PC-9 (cell line): ENCODE measurements around the gene GALNT7. TPM values are rescaled to one million over a fixed set of nuclear protein-coding genes. Genes with fewer than 3 reads are reported as not detected.

Experiments used
- BruUV-seq: library from RNA; stranded (reverse); fragments of 400-500 nt; replicated peaks from 2 replicates; lab custom pipeline; 2021; lab: Mats Ljungman, UMichigan
- CTCF ChIA-PET: fragments of 300-600 bp; sonication (Branson Sonifier 250); formaldehyde crosslinking; loops from one replicate; lab custom pipeline; 2022; ENCODE audit warnings: antibody characterized with exemption; lab: Charles Lee
- POLR2A ChIA-PET: fragments of 300-600 bp; sonication (Branson Sonifier 250); formaldehyde crosslinking; loops from one replicate; lab custom pipeline; 2022; ENCODE audit warnings: antibody characterized with exemption; ENCODE audit not compliant: unreplicated experiment; lab: Charles Lee
- DNase-seq, 2 experiments: peaks; one replicate each; pipeline versions ENCODE4 v3.0.0 to v3.0.0-alpha.2; 2015 to 2022; ENCODE audit warnings: mixed read lengths in 1 of 2
- H2AFZ ChIP-seq: fragments of 200-600 bp; sonication (generic); 2 replicates; pipeline ENCODE4 v1.8.1; 2017; ENCODE audit warnings: antibody characterized with exemption
- H3F3A ChIP-seq: fragments of 200-600 bp; sonication (generic); 2 replicates; pipeline ENCODE4 v1.8.1; 2017; ENCODE audit warnings: antibody characterized with exemption, mild to moderate bottlenecking, low read depth; ENCODE audit not compliant: insufficient read depth
- H3K27ac ChIP-seq: fragments of 200-600 bp; sonication (generic); 2 replicates; pipeline ENCODE4 v1.6.1; 2016; ENCODE audit warnings: mixed run types
- H3K27me3 ChIP-seq: fragments of 200-600 bp; sonication (generic); 2 replicates; pipeline ENCODE4 v1.6.1; 2016; ENCODE audit warnings: low read depth, mixed run types; ENCODE audit not compliant: insufficient read depth
- H3K36me3 ChIP-seq: fragments of 200-600 bp; sonication (generic); 2 replicates; pipeline ENCODE4 v1.6.1; 2016; ENCODE audit warnings: low read depth, mixed run types
- H3K4me1 ChIP-seq: fragments of 200-600 bp; sonication (generic); replicated peaks from 2 replicates; pipeline ENCODE4 v1.6.1; 2016; ENCODE audit warnings: mixed run types; ENCODE audit not compliant: insufficient read depth
- H3K4me2 ChIP-seq: fragments of 200-600 bp; sonication (generic); 2 replicates; pipeline ENCODE4 v1.6.1; 2017; ENCODE audit warnings: mixed run types
- H3K4me3 ChIP-seq: fragments of 200-600 bp; sonication (generic); 2 replicates; pipeline ENCODE4 v1.6.1; 2016; ENCODE audit warnings: mixed run types
- H3K79me2 ChIP-seq: fragments of 200-600 bp; sonication (generic); 2 replicates; pipeline ENCODE4 v1.6.1; 2017; ENCODE audit warnings: low read depth, mixed run types
- H3K9me2 ChIP-seq: fragments of 200-600 bp; sonication (generic); 2 replicates; pipeline ENCODE4 v1.8.1; 2017; ENCODE audit warnings: mild to moderate bottlenecking; ENCODE audit not compliant: insufficient read depth
- H3K9me3 ChIP-seq: fragments of 200-600 bp; sonication (generic); 2 replicates; pipeline ENCODE4 v1.8.1; 2016; ENCODE audit warnings: low read depth; ENCODE audit not compliant: insufficient read depth
- H4K20me1 ChIP-seq: fragments of 200-600 bp; sonication (generic); 2 replicates; pipeline ENCODE4 v1.8.1; 2017; ENCODE audit not compliant: insufficient read depth
- CTCF ChIP-seq: fragments of 200-600 bp; sonication (generic); conservative IDR thresholded peaks from 2 replicates; pipeline ENCODE4 v1.6.1; 2017; ENCODE audit warnings: mixed run types, antibody characterized with exemption, mild to moderate bottlenecking, moderate library complexity
- EZH2 ChIP-seq: fragments of 200-600 bp; sonication (generic); IDR thresholded peaks from 2 replicates; pipeline ENCODE4 v1.8.0; 2017; ENCODE audit warnings: antibody characterized with exemption, low read depth
- intact Hi-C: fragments of 100-400 bp; cut with micrococcal nuclease; formaldehyde crosslinking; loops from one replicate; pipeline ENCODE4 v1.10.0; 2022; ENCODE audit not compliant: unreplicated experiment
- total RNA-seq: library from RNA; stranded (reverse); gene quantifications from 2 replicates; pipeline ENCODE4 v1.2.3, GENCODE V29; 2021

Gene GALNT7
- total RNA-seq, 1 experiment from 2014 or later = 57.2 TPM

- Histone ChIP-seq H3K4me2 (no peak overlapping the region), H3F3A (peaks cover 17% of the 10 kb centered on the region; the same call in 1 of the 2 replicates), H3K9me2 (no peaks in the 10 kb centered on the region), H3K4me1 (peaks cover 37% of the 10 kb centered on the region), H3K9me3 (no peaks in the 10 kb centered on the region), H3K36me3 (no peaks in the 10 kb centered on the region), H3K79me2 (peaks cover 81% of the 10 kb centered on the region), H4K20me1 (no peaks in the 10 kb centered on the region), H2AFZ (no peak overlapping the region), H3K27ac (no peak overlapping the region), H3K4me3 (no peak overlapping the region), H3K27me3 (no peaks in the 10 kb centered on the region)
- ChIA-PET POLR2A (no interaction called here), CTCF (no interaction called here)
- BruUV-seq = no TSS peak
- intact Hi-C loops = no loop called here
- TF ChIP-seq EZH2 (no peak), CTCF (no peak)
- DNase-seq = no peak
These were observed 20.6 kb downstream of the GALNT7 start for GRCh38 chr4:173189117-173189693.

- Histone ChIP-seq H2AFZ (no peak overlapping the region), H3K4me1 (peaks cover 26% of the 10 kb centered on the region), H4K20me1 (no peaks in the 10 kb centered on the region), H3K27me3 (no peaks in the 10 kb centered on the region), H3K9me2 (no peaks in the 10 kb centered on the region), H3K4me2 (peak overlapping the region; percentile 72), H3K79me2 (peaks cover 76% of the 10 kb centered on the region), H3K27ac (peak overlapping the region; percentile 95), H3K4me3 (no peak overlapping the region; the same call in 1 of the 2 replicates), H3K36me3 (no peaks in the 10 kb centered on the region), H3F3A (peaks cover 17% of the 10 kb centered on the region; the same call in 1 of the 2 replicates), H3K9me3 (no peaks in the 10 kb centered on the region)
- intact Hi-C loops = loop anchor here (1.0 kb wide), 4 partner anchors 9 to 143 kb away; partner anchors contain the start of gene HMGB2
- no peak for TF ChIP-seq CTCF
- no peak for TF ChIP-seq EZH2
- no TSS peak for BruUV-seq
- POLR2A ChIA-PET = no interaction called here
- CTCF ChIA-PET = no interaction called here
- peak in 1 of 2 experiments; percentile 97 for DNase-seq
These were observed 23.0 kb downstream of the GALNT7 start for GRCh38 chr4:173191623-173192041.

GRCh38 chr4:173192375-173193162 is 24.0 kb downstream of the GALNT7 start:
- Histone ChIP-seq H3K9me3 (no peaks in the 10 kb centered on the region), H3K4me3 (peak overlapping the region; percentile 18; the same call in 1 of the 2 replicates), H3K27me3 (no peaks in the 10 kb centered on the region), H3K4me1 (peaks cover 26% of the 10 kb centered on the region), H4K20me1 (no peaks in the 10 kb centered on the region), H3K36me3 (no peaks in the 10 kb centered on the region), H2AFZ (no peak overlapping the region), H3F3A (peaks cover 17% of the 10 kb centered on the region; the same call in 1 of the 2 replicates), H3K9me2 (no peaks in the 10 kb centered on the region), H3K4me2 (peak overlapping the region; percentile 72), H3K27ac (peak overlapping the region; percentile 95), H3K79me2 (peaks cover 78% of the 10 kb centered on the region)
- BruUV-seq = TSS peak; percentile 50
- no peak for DNase-seq
- TF ChIP-seq CTCF (no peak), EZH2 (no peak)
- CTCF ChIA-PET = no interaction called here
- POLR2A ChIA-PET = interaction anchor here (0.5 kb wide), 1 partner anchor 60 kb away, joined by 3 read pairs; no protein-coding TSS in a partner anchor
- intact Hi-C loops = no loop called here
